HG02610 (cell line): Measurements from ENCODE around the gene FTCD.
"Not testable (repeated sequence)": the region's sequence is repeated elsewhere in the genome, so short reads cannot be mapped to it uniquely, and the experiment has no call there.

Experiments
- ATAC-seq: cut with Tn5 transposase; IDR thresholded peaks from one replicate; pipeline ENCODE4 v1.9.1; 2021; ENCODE audit warnings: mild to moderate bottlenecking, moderate library complexity; ENCODE audit not compliant: unreplicated experiment

Gene FTCD

DNA sequence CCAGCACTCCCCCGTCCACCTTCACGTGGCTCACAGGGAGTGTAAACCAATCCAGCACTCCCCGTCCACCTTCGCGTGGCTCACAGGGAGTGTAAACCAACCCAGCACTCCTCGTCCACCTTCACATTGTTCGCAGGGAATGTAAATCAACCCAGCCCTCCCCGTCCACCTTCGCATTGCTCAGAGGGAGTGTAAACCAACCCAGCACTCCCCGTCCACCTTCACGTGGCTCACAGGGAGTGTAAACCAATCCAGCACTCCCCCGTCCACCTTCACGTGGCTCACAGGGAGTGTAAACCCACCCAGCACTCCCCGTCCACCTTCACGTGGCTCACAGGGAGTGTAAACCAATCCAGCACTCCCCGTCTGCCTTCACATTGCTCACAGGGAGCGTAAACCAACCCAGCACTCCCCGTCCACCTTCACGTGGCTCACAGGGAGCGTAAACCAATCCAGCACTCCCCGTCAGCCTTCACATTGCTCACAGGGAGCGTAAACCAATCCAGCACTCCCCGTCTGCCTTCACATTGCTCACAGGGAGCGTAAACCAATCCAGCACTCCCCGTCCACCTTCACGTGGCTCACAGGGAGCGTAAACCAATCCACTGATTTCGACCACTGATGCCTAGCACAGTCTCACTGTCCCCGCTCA lies 14.9 kb downstream of the FTCD start:
- ATAC-seq: not testable (repeated sequence)

- no peak for ATAC-seq
These were observed 15.7 kb downstream of the FTCD start for GRCh38 chr21:46139686-46140085.

DNA sequence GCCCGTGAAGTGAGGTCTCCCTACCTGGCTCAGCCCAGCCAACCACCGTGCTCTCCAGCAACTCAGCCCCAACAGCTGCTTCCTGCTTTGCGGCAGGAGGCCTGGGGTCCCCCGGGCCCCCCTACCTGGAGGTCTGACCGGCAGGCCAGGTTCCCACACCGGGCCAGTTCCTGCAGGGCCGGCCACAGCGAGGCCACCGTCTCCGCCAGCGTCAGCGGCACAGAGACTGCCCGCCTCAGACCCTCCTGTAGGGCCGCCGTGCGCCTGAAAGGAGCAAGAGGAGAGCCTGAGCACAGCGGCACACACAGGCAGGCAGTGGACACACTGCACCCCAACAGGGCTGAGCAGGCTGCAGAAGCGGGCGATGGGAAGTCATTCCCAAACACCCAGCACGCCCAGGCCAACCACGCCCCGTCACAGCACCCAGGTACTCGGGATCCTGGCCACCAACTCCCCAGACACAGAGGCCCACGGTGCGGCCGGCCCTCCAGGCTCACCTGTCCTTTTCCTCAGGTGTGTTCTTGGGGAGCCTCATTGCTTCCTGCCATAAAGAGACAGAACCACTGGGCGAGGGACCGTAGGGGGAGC lies 16.9 kb downstream of the FTCD start:
- no peak for ATAC-seq

DNA sequence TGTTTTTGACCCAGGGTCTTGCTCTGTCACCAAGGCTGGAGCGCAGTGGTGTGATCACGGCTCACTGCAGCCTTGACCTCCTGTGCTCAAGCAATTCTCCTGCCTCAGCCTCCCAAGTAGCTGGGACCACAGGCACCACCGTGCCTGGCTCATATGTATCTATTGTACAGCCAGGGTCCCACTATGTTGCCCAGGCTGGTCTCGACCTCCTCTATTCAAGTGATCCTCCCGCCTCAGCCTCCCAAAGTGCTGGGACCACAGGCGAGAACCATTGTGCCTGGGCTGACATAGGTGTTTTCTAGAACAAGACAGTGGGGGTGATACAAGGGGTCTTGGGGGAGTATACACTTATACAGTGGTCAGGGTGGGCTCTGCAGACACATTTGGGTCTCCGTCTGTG lies 17.5 kb downstream of the FTCD start:
- ATAC-seq: no peak

DNA sequence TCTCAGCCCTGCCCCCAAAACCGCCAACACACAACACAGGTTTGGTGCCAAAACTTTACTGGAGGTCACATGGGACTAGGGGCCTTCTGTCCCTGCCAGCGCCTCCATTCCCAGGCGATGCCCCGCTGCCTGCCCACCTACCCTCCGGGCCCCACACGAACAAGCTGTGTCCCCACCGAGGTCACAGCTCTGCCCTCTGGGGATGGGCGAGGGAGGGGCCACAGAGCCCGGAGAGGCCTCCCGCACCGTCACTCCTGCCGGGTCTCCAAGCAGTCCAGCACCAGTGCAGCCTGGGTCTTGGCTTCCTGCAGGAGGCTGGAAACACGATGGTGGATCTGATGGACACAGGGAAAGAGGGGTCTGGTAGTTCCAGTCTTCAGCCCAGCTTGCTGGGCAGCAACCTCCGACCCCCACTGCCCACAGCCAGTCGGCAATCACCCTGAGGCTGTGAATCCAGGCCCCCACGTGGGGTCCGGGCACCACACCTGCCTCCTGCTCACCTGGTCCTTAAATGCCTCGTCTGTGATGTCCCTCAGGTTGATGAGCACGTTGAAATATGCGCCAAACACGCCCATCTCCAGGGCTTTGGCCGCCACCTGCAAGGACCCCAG lies 18.5 kb downstream of the FTCD start:
- no peak for ATAC-seq

DNA sequence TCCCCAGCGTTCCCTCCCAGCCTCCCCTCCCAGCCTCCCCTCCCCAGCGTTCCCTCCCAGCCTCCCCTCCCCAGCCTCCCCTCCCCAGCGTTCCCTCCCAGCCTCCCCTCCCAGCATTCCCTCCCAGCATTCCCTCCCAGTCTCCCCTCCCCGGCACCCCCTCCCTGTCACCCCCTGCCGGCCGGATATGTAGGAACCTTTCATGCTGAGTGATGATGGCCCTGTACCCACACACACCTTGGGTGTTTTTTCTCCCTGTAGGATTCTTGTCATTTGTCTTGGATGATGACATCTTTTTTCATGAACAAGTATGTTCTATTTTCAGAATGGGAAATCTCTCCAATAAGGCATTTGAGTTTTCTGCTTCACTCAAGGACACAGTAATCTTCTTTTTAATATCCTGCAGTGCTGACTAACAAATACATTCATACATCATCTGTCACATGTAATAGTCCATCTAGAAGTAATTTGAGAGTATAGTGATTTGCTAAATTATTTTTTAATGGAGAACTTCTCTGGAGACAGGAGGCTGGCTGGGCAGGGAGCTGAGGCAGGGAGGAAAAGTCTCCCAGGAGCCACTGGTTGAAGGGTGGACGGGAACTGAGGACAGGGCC lies 19.5 kb downstream of the FTCD start:
- ATAC-seq: no peak

- ATAC-seq: no peak
These were observed 23.3 kb downstream of the FTCD start for GRCh38 chr21:46131838-46132651.

GRCh38 chr21:46131588-46131837 lies 23.9 kb downstream of the FTCD start:
- no peak for ATAC-seq

DNA sequence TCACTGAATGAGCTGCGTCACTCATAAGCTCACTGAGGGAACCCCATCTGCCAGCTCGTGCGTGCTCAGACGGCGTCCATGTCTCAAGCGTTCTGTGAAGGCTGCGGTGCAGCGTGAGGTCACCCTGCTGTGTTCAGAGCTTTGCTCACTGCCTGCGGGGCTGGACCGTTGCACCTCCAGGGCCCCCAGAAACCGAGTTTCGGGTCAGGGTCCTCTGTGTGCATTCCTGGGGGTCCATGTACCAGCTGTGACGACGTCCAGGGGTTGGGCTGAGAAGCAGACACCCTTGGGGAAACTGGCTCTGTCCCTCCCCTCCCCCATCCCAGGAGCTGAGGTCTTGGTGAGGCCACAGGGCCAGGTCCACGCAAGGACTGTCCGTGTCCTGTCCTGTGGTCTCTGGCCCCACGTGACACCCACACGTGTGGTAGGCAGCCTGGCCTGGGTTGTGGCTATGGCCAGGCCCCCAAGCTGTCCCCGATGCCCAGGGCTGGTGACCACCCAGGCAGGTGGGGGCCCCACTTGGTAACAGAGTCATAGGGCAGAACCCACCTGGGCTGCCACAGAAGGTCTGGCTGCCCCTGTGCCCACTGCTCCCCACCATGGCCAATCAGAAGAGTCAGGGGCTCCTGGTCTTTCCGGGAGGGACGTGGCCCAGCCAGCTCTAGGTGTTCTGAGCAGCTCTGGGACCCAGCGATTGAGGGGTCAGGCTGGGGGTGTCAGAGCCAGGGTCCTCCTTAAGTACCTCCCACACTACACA lies 24.4 kb downstream of the FTCD start:
- ATAC-seq: no peak

GRCh38 chr21:46129846-46130651 lies 25.3 kb downstream of the FTCD start:
- no peak for ATAC-seq

GRCh38 chr21:46128933-46129571 lies 26.3 kb downstream of the FTCD start:
- ATAC-seq: no peak

GRCh38 chr21:46128106-46128932 lies 27.1 kb downstream of the FTCD start:
- ATAC-seq: no peak

GRCh38 chr21:46127239-46128105 lies 27.9 kb downstream of the FTCD start:
- ATAC-seq: no peak

- no peak for ATAC-seq
These were observed 28.8 kb downstream of the FTCD start for GRCh38 chr21:46126309-46127238.

- ATAC-seq: no peak
These were observed 29.5 kb downstream of the FTCD start for GRCh38 chr21:46125846-46126301.
